SK-N-MC (cell line): ENCODE results near the gene CARM1.

Experiments
- DNase-seq: peaks from one replicate; pipeline ENCODE4 v3.0.0-alpha.2; 2011; ENCODE audit warnings: low read depth, low spot score
- H3K27ac ChIP-seq: fragments of 200-600 bp; sonication (generic); 2 replicates; pipeline ENCODE4 v1.5.1; 2016; ENCODE audit warnings: mixed run types
- H3K36me3 ChIP-seq: fragments of 200-600 bp; sonication (generic); 2 replicates; pipeline ENCODE4 v1.6.1; 2017; ENCODE audit warnings: antibody characterized with exemption, low read length, mixed read lengths; ENCODE audit not compliant: insufficient read depth
- H3K4me3 ChIP-seq: fragments of 200-600 bp; sonication (generic); 2 replicates; pipeline ENCODE4 v1.5.1; 2016
- H3K9ac ChIP-seq: fragments of 200-600 bp; sonication (generic); 2 replicates; pipeline ENCODE4 v1.8.0; 2017; ENCODE audit warnings: mixed run types, mixed read lengths; ENCODE audit not compliant: insufficient read length
- H3K9me3 ChIP-seq: fragments of 200-600 bp; sonication (generic); 2 replicates; pipeline ENCODE4 v1.6.1; 2017; ENCODE audit warnings: low read depth, mild to moderate bottlenecking, antibody characterized with exemption, low read length, moderate library complexity, mixed read lengths
- EZH2 ChIP-seq: fragments of 200-600 bp; sonication (generic); IDR thresholded peaks from one replicate; pipeline ENCODE4 v1.6.1; 2017; ENCODE audit warnings: antibody characterized with exemption
- FOXP2 ChIP-seq: optimal IDR thresholded peaks from 2 replicates; pipeline ENCODE3; 2011; ENCODE audit warnings: mild to moderate bottlenecking, moderate library complexity; ENCODE audit not compliant: insufficient read depth; ENCODE audit errors: extremely low read length, control extremely low read depth
- POLR2AphosphoS5 ChIP-seq: IDR thresholded peaks from 2 replicates; pipeline ENCODE4 v1.6.1; 2012; ENCODE audit warnings: mild to moderate bottlenecking, low read depth, low read length, borderline replicate concordance

CARM1 gene

DNA sequence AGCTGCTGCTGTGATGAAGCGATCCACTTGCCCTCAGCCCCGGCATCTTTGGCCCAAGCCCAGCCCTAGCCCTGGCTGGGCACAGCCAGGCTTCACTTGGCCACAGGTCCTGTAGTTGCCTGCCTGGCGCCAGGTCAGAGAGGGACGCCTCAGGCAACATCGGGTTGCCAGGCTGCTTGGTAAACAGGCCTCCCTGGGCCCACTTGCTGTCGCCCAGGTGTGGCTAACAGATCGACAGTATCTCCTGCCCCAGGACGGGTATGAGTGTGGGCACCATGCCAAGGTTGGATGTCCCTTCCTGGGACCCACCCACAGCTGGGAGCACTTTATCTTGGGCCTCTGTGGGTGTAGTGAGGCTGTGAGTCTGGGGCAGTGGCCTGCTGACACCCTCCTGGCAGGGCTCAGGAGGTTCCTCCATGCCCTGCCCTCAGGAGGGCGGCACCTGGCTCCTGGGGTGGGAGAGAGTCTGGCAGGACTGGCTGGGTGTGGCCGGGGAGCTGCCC is 27.8 kb downstream of the CARM1 start:
- TF ChIP-seq POLR2AphosphoS5 (no peak), FOXP2 (no peak), EZH2 (no peak)
- Histone ChIP-seq H3K9me3 (no peaks in the 10 kb centered on the region), H3K27ac (no peak overlapping the region), H3K9ac (no peak overlapping the region), H3K4me3 (no peak overlapping the region), H3K36me3 (no peaks in the 10 kb centered on the region; the same call in 1 of the 2 replicates)
- DNase-seq: no peak

DNA sequence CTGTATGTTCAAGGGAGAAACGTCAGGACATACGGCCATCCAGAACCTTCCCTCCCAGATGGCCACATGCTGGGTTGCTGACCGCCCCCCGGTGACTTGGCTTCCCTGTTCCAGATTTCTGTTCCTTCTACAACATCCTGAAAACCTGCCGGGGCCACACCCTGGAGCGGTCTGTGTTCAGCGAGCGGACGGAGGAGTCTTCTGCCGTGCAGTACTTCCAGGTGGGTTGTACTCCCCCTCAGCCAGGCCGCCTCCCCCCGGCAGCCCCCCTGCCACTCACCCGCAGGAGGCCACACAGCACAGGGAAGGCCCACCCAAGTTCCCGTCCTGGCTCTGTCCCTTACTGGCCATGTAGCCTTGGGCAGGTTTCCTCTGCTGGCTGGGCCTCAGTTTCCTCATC is 36.6 kb downstream of the CARM1 start:
- no peak for TF ChIP-seq FOXP2
- no peak for TF ChIP-seq EZH2
- TF ChIP-seq POLR2AphosphoS5: no peak
- H3K27ac ChIP-seq: no peak overlapping the region
- no peak overlapping the region for H3K4me3 ChIP-seq
- peaks cover 36% of the 10 kb centered on the region; the same call in 1 of the 2 replicates for H3K36me3 ChIP-seq
- H3K9me3 ChIP-seq: no peaks in the 10 kb centered on the region
- no peak overlapping the region for H3K9ac ChIP-seq
- no peak for DNase-seq

DNA sequence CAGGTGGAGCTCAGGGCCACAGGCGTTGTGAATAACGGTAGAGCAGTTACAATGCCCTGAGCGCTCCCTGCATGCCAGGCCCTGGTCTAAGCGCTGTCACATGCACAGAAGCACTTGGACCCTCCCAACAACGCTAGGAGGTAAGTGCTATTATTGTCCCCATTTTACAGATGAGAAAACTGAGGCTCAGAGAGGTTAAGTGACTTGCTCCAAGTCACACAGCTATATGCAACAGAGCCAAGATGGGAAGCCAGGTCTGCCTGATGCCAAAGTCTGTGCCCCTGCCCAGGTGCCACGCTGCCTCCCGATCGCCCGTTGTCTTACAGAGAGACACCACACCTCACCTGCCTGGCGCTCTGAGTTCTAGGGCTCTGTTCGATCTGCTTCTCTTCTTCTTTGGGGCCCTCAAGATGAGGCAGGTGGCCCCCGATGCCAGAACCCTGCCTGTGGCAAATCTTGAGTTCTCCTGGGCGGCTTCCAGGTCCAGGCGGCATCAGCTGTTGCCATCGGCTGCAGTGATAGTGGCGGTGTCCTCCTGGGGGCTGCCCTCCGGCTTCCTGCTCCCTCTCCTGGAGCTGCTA is 37.1 kb downstream of the CARM1 start:
- H3K36me3 ChIP-seq: peaks cover 36% of the 10 kb centered on the region; the same call in 1 of the 2 replicates
- no peak for DNase-seq
- H3K9me3 ChIP-seq: no peaks in the 10 kb centered on the region
- H3K9ac ChIP-seq: no peak overlapping the region
- no peak for TF ChIP-seq POLR2AphosphoS5
- no peak for TF ChIP-seq EZH2
- no peak for TF ChIP-seq FOXP2
- H3K27ac ChIP-seq: no peak overlapping the region
- H3K4me3 ChIP-seq: no peak overlapping the region

DNA sequence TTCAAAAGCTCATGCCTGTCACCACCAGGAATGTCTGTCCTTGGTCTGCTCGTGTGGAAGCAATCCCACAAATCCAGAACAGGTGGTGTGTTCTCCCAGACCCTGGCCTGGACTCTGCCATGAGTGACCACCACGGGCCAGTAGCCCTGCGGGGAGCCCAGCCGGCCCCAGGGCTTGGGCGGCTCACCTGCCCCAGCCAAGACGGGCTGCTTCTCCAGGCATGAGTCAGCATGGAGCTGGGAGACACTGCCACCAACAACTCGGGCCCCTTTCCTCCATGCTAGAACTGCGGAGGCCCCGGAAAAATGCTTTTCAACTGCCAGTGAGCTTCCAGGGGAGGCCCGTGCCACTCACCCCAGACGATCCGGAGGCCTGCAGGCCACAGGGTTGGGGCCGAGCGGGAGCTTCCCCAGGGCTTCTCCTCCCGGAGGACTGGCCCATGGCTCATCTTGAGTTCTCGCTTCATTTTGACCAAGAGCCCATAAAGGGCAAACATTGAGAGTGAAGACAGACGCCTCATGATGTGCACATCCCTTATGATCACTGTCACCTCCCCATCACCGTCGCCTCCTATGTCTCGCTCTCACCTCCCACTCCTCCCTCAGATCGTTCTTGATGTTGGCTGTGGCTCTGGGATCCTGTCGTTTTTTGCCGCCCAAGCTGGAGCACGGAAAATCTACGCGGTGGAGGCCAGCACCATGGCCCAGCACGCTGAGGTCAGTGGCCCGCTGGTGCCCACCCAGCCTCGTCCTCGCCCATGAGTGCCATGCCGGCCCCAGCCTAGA is 40.4 kb downstream of the CARM1 start:
- Histone ChIP-seq H3K36me3 (peaks cover 36% of the 10 kb centered on the region; the same call in 1 of the 2 replicates), H3K4me3 (no peak overlapping the region), H3K27ac (no peak overlapping the region), H3K9ac (no peak overlapping the region), H3K9me3 (no peaks in the 10 kb centered on the region)
- DNase-seq: no peak
- no peak for TF ChIP-seq POLR2AphosphoS5
- TF ChIP-seq EZH2: no peak
- no peak for TF ChIP-seq FOXP2

DNA sequence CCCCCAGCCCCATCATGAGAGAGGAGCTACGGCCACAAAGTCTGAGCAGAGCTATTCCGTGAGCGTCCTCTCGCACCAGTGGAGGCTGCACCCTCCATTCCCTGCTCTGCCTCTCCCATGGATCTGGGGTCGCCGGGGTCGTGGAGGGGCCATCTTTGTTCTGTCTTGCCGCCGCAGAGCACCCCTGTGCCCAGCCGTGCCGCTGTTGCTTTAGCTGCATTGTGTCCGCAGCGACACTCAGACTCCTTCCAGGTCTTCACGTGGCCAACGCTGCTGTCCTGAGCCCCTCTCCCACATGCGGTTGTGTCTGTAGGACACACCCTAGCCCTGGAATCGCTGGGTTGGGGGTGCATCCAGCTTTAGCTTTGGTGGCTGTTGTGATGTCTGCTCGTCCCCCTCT is 41.3 kb downstream of the CARM1 start:
- Histone ChIP-seq H3K36me3 (peaks cover 33% of the 10 kb centered on the region; the same call in 1 of the 2 replicates), H3K9me3 (no peaks in the 10 kb centered on the region), H3K4me3 (no peak overlapping the region), H3K9ac (no peak overlapping the region), H3K27ac (no peak overlapping the region)
- DNase-seq: no peak
- TF ChIP-seq EZH2 (no peak), FOXP2 (no peak), POLR2AphosphoS5 (no peak)

DNA sequence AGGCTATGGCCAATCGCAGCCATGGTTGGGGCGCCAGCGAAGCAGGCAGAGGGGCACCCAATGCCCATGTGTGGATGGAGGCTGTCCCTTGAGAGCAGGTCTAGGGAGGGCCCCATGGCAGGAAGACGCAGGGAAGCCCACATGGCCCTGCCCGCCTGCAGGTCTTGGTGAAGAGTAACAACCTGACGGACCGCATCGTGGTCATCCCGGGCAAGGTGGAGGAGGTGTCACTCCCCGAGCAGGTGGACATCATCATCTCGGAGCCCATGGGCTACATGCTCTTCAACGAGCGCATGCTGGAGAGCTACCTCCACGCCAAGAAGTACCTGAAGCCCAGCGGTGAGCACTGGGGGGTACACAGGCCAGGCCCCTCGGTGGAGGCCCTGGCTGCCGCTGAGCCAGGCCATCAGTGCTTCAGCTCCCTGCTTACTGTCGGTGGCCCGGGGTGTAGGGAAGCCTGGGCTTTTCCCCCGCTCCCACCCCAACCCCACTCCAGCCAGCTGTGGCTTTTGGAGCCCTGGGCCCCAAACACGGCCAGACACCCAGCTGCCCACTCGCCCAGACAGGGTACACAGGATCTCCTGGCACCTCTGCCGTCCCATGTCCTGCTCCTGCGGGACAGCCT is 42.5 kb downstream of the CARM1 start:
- DNase-seq: no peak
- H3K4me3 ChIP-seq: no peak overlapping the region
- peaks cover 22% of the 10 kb centered on the region; the same call in 1 of the 2 replicates for H3K36me3 ChIP-seq
- H3K9ac ChIP-seq: no peak overlapping the region
- no peak overlapping the region for H3K27ac ChIP-seq
- no peaks in the 10 kb centered on the region for H3K9me3 ChIP-seq
- TF ChIP-seq EZH2: no peak
- no peak for TF ChIP-seq FOXP2

DNA sequence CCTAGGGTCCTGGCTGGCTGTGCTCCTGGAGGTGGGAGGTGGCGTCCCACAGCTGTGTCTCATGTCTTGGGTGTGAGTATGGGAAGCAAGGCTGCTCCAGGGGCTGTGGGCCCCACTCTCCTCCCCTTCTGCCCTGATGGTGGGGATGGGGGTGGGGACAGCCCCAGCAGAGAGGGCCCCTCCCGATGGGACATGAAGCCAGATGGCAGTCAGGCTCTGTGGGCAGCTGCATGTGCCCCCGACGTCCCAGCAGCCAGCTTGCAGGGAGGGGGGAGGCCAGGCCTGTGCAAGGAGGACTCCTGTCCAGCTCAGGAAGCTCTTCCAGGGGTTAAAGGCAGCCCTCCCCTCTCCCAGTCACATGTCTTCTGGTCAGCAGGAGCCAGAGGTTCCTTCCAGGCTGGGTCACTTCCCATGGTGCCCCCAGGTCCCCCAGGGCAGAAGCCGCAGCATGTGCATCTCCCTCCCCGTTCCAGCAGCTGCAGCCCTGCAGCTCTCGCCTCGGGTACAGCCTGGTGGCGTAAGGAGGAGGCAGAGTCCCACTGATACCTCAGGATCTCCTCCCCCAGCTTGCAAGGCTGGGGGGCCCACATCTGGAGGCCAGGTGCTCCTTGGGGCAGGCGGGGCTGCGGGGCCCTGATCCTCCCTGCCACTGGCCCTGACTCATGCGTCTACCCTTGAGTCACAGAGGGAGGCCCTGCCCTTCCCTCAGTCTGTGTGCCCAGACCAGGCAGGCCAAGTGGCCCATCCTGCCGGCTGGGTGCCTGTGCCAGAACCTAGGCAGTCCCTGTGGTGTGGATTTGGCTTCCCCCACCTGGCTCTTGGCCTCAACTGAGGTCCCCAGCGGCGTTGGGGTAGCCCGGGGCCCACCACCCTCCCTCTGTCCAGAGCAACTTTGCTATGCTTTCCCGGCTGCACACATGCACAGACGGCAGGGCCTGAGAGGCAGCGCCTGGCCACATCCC is 44.1 kb downstream of the CARM1 start:
- Histone ChIP-seq H3K4me3 (no peak overlapping the region), H3K9ac (no peak overlapping the region), H3K36me3 (peaks cover 26% of the 10 kb centered on the region; the same call in 1 of the 2 replicates), H3K9me3 (no peaks in the 10 kb centered on the region), H3K27ac (no peak overlapping the region)
- TF ChIP-seq EZH2 (no peak), POLR2AphosphoS5 (no peak), FOXP2 (no peak)
- no peak for DNase-seq

DNA sequence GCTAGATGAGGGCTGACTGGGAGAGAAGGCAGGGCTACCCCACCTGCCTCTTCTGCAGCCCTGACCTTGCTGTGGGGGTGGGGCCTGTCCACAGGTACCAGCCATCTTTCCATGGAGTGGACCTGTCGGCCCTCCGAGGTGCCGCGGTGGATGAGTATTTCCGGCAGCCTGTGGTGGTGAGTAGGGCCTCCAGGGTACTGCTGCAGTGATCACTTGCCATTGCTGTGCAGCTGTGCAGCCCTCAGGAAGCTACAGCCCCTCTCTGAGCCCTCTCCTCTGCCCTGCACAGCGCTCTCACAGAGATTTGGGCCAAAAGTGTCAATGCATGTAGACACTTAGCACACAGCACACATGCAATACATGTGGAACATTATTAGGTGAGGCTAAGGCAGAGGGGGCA is 45.2 kb downstream of the CARM1 start:
- no peak overlapping the region for H3K27ac ChIP-seq
- H3K9ac ChIP-seq: no peak overlapping the region
- H3K36me3 ChIP-seq: peaks cover 26% of the 10 kb centered on the region; the same call in 1 of the 2 replicates
- H3K9me3 ChIP-seq: no peaks in the 10 kb centered on the region
- no peak for DNase-seq
- no peak overlapping the region for H3K4me3 ChIP-seq
- TF ChIP-seq FOXP2 (no peak), EZH2 (no peak), POLR2AphosphoS5 (no peak)
